DOHH2 (cell line): ENCODE data around the gene NPTN.

ENCODE experiments used
- EZH2phosphoT487 ChIP-seq: fragments of 200-600 bp; sonication (generic); IDR thresholded peaks from 2 replicates; pipeline ENCODE4 v1.6.1; 2017; ENCODE audit warnings: borderline replicate concordance, mild to moderate bottlenecking, antibody characterized with exemption, low read length, moderate library complexity, mixed read lengths
- TF ChIP-seq, protein P1 (sequence below): fragments of 200-600 bp; sonication (generic); IDR thresholded peaks from one replicate; pipeline ENCODE4 v1.5.1; 2014; ENCODE audit warnings: antibody characterized with exemption, mild to moderate bottlenecking, low read depth, low read length; ENCODE audit not compliant: poor library complexity, severe bottlenecking

DNA sequence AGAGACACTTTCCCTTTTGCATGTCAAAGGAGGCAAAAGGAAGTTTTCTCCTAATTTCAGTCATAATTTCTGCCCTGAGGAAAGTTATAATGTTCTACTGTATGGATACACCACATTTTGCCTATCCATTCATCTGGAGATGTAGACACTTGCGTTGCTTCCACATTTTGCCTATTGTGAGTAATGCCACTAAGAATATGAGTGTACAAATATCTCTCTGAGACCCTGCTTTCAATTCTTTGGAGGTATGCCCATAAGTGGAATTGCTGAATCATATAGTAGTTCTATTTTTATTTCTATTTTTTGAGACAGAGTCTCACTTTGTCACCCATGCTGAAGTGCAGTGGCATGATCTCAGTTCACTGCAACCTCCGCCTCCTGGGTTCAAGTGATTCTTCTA lies 47.4 kb upstream of the NPTN start:
- TF ChIP-seq, protein P1, sequence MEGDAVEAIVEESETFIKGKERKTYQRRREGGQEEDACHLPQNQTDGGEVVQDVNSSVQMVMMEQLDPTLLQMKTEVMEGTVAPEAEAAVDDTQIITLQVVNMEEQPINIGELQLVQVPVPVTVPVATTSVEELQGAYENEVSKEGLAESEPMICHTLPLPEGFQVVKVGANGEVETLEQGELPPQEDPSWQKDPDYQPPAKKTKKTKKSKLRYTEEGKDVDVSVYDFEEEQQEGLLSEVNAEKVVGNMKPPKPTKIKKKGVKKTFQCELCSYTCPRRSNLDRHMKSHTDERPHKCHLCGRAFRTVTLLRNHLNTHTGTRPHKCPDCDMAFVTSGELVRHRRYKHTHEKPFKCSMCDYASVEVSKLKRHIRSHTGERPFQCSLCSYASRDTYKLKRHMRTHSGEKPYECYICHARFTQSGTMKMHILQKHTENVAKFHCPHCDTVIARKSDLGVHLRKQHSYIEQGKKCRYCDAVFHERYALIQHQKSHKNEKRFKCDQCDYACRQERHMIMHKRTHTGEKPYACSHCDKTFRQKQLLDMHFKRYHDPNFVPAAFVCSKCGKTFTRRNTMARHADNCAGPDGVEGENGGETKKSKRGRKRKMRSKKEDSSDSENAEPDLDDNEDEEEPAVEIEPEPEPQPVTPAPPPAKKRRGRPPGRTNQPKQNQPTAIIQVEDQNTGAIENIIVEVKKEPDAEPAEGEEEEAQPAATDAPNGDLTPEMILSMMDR, result no peak
- TF ChIP-seq EZH2phosphoT487, result no peak
